CD4-positive, alpha-beta T cell (primary cell): Measurements from ENCODE around the gene LDLRAD2. TPM values are rescaled to one million over a fixed set of nuclear protein-coding genes. Genes with fewer than 3 reads are reported as not detected.

Experiments used
- ATAC-seq: fragments of 200-7000 bp; cut with Tn5 transposase; one replicate; pipeline ENCODE4 v1.10.0; 2022; ENCODE audit warnings: mild to moderate bottlenecking; ENCODE audit not compliant: poor library complexity
- CTCF ChIA-PET: fragments of 350-600 bp; sonication (Branson Sonifier 250); formaldehyde crosslinking; loops from one replicate; lab custom pipeline; 2021; ENCODE audit warnings: antibody characterized with exemption, inconsistent platforms; lab: Charles Lee
- POLR2A ChIA-PET: fragments of 350-600 bp; sonication (Branson Sonifier 250); formaldehyde crosslinking; loops from one replicate; lab custom pipeline; 2021; ENCODE audit warnings: antibody characterized with exemption, inconsistent platforms; lab: Charles Lee
- DNase-seq, 14 experiments: peaks; one replicate each; pipeline ENCODE4 v3.0.0-alpha.2; 2013 to 2020; ENCODE audit warnings: mixed read lengths in 2 of 14
- H3K27ac ChIP-seq, 2 donors: one replicate each; pipeline versions ENCODE4 v1.5.1 to v1.7.0; 2013; ENCODE audit warnings: low read length in 2 of 2, low read depth in 1 of 2, mild to moderate bottlenecking in 1 of 2
- H3K27me3 ChIP-seq, 2 experiments: 1 replicate in 1 of 2; 2 replicates in 1 of 2; pipeline versions ENCODE4 v1.6.1 to v1.7.0; 2013; ENCODE audit warnings: low read length in 2 of 2, control low read depth in 1 of 2, mild to moderate bottlenecking in 1 of 2, moderate library complexity in 1 of 2; ENCODE audit not compliant: insufficient read depth in 2 of 2, control insufficient read depth in 1 of 2
- H3K36me3 ChIP-seq: one replicate; pipeline ENCODE4 v1.6.1; 2013; ENCODE audit warnings: low read length, control low read depth; ENCODE audit not compliant: insufficient read depth
- H3K4me1 ChIP-seq: one replicate; pipeline ENCODE4 v1.6.1; 2013; ENCODE audit warnings: low read length, control low read depth; ENCODE audit not compliant: insufficient read depth
- H3K4me3 ChIP-seq: one replicate; pipeline ENCODE4 v1.5.1; 2013; ENCODE audit warnings: mild to moderate bottlenecking, low read length, moderate library complexity
- H3K9me3 ChIP-seq, 2 experiments: 1 replicate in 1 of 2; 2 replicates in 1 of 2; pipeline versions ENCODE4 v1.6.1 to v1.7.0; 2013; ENCODE audit warnings: low read length in 2 of 2, mild to moderate bottlenecking in 2 of 2, control low read depth in 1 of 2, moderate library complexity in 1 of 2; ENCODE audit not compliant: control insufficient read depth in 1 of 2, insufficient read depth in 1 of 2
- H3K27ac Mint-ChIP-seq: one replicate; pipeline ENCODE4 v1.8.0; 2020; ENCODE audit warnings: mixed read lengths
- H3K27me3 Mint-ChIP-seq: one replicate; pipeline ENCODE4 v1.8.0; 2021; ENCODE audit warnings: mixed read lengths
- H3K36me3 Mint-ChIP-seq: one replicate; pipeline ENCODE4 v1.8.0; 2021; ENCODE audit warnings: low read depth, mixed read lengths
- H3K4me1 Mint-ChIP-seq: one replicate; pipeline ENCODE4 v1.8.0; 2021; ENCODE audit warnings: low read depth, mixed read lengths
- H3K4me3 Mint-ChIP-seq: one replicate; pipeline ENCODE4 v1.8.0; 2020; ENCODE audit warnings: mild to moderate bottlenecking, mixed read lengths
- H3K9me3 Mint-ChIP-seq: one replicate; pipeline ENCODE4 v1.8.0; 2020; ENCODE audit warnings: mixed read lengths
- intact Hi-C, 2 experiments: fragments of 100-400 bp; cut with DNase I in 1 of 2; cut with micrococcal nuclease in 1 of 2; formaldehyde crosslinking; loops; one replicate each; pipeline versions ENCODE4 v1.15.1 to v1.9.0; 2023 to 2025; cut with DNase I, micrococcal nuclease
- total RNA-seq, 174 experiments: library from RNA in 2 of 174; stranded (reverse) in 2 of 174; gene quantifications; one replicate each; pipeline ENCODE4 v1.2.3 and lab custom pipeline; 2021 to 2026
- TF ChIP-seq, protein P1 (sequence below): fragments of 200-600 bp; IDR thresholded peaks from one replicate; pipeline ENCODE4 v1.8.0; 2022; ENCODE audit warnings: antibody characterized with exemption, mild to moderate bottlenecking

LDLRAD2 gene
- total RNA-seq, 2 experiments from 2014 or later = not detected

DNA sequence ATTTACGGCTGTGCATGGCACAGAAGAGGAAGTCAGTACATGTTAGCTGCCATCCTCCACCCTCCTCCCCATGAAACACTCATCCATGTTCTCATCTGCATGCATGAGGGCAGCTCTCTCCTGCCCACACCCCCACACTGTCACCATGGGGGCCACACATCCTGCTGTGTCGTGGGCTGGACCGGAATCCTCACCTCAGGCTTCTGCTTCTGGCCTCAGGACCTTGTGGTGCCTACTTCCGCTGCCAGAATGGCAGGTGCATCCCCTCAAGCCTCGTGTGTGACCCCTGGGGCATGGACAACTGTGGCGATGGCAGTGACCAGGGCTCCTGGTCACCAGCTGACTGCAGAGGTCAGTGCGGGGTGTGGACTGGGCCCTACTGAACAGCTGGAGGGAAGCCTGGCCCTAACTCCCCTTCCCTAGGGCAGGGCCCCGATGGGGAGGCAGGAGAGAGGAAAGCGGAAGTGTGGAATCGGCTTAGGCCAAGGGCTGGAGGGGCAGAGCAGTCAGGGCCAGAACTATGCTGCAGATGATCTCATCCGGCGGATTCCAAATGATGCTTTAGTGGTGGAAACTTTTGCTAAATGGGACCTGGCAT is 3.8 kb downstream of the LDLRAD2 start:
- no peak overlapping the region for H3K27ac ChIP-seq
- no peak overlapping the region for H3K27ac Mint-ChIP-seq
- ATAC-seq = no peak

DNA sequence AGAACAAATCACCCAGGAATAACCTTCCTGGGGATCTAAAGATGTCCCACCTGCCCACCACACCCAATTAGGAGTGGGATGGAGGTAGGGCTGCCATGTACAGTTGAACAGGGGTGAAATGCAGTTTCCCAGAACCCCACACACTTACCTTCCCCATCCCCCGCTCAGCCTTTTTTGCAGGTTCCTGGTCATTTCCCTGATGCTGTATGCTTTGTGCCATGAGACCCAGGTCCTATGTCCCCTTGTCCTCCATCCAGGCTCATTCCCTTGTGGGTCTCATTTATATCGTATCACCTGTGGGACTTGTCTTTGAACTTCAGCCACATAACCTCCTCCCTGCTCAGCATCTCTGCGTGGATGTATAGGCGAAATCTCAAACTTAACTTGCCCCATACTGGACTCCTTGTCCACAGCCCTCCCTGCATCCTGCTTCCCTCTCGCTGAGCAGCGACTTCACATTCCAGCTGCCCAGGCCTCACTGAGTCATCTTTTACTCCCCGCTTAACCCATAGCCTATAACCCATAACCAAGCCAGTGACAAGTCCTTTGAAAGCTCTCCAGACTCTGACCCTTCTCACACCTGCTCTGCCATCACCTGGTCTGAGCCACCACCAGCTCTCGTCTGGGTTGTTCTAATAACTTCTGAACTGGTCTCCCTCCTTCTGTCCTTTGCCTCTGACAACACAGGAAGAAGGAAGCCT is 4.7 kb downstream of the LDLRAD2 start:
- H3K27ac ChIP-seq = no peak overlapping the region
- no peak overlapping the region for H3K4me3 ChIP-seq
- TF ChIP-seq, protein P1, sequence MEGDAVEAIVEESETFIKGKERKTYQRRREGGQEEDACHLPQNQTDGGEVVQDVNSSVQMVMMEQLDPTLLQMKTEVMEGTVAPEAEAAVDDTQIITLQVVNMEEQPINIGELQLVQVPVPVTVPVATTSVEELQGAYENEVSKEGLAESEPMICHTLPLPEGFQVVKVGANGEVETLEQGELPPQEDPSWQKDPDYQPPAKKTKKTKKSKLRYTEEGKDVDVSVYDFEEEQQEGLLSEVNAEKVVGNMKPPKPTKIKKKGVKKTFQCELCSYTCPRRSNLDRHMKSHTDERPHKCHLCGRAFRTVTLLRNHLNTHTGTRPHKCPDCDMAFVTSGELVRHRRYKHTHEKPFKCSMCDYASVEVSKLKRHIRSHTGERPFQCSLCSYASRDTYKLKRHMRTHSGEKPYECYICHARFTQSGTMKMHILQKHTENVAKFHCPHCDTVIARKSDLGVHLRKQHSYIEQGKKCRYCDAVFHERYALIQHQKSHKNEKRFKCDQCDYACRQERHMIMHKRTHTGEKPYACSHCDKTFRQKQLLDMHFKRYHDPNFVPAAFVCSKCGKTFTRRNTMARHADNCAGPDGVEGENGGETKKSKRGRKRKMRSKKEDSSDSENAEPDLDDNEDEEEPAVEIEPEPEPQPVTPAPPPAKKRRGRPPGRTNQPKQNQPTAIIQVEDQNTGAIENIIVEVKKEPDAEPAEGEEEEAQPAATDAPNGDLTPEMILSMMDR = no peak
- no peaks in the 10 kb centered on the region for H3K9me3 Mint-ChIP-seq
- ATAC-seq = no peak
- H3K27me3 Mint-ChIP-seq = peaks cover 27% of the 10 kb centered on the region
- no peaks in the 10 kb centered on the region for H3K36me3 Mint-ChIP-seq
- peaks cover 0 to 7% of the 10 kb centered on the region in 2 experiments for H3K9me3 ChIP-seq
- peaks cover 7% of the 10 kb centered on the region for H3K4me1 ChIP-seq
- H3K4me1 Mint-ChIP-seq = peaks cover 11% of the 10 kb centered on the region
- POLR2A ChIA-PET = no interaction called here
- H3K27me3 ChIP-seq = peaks cover 8 to 10% of the 10 kb centered on the region in 2 experiments
- no peak overlapping the region for H3K4me3 Mint-ChIP-seq
- no peaks in the 10 kb centered on the region for H3K36me3 ChIP-seq
- DNase-seq = no peak
- intact Hi-C loops = no loop called here
- H3K27ac Mint-ChIP-seq = no peak overlapping the region
- CTCF ChIA-PET = interaction anchor here (0.6 kb wide), 1 partner anchor 77 kb away, joined by 6 read pairs; no protein-coding TSS in a partner anchor

More for the DNA sequence above, 3.8 kb downstream of the LDLRAD2 start:
- TF ChIP-seq, protein P1 = no peak
- Histone ChIP-seq H3K9me3 (peaks cover 0 to 7% of the 10 kb centered on the region in 2 experiments), H3K4me1 (peaks cover 7% of the 10 kb centered on the region), H3K27me3 (peaks cover 10 to 11% of the 10 kb centered on the region in 2 experiments), H3K4me3 (no peak overlapping the region), H3K36me3 (no peaks in the 10 kb centered on the region)
- peaks cover 32% of the 10 kb centered on the region for H3K27me3 Mint-ChIP-seq
- ChIA-PET POLR2A (no interaction called here), CTCF (no interaction called here)
- H3K4me3 Mint-ChIP-seq = no peak overlapping the region
- no peaks in the 10 kb centered on the region for H3K36me3 Mint-ChIP-seq
- peaks cover 11% of the 10 kb centered on the region for H3K4me1 Mint-ChIP-seq
- peak in 2 of 14 experiments; percentile 14 to 27 for DNase-seq
- intact Hi-C loops = no loop called here
- no peaks in the 10 kb centered on the region for H3K9me3 Mint-ChIP-seq

DNA sequence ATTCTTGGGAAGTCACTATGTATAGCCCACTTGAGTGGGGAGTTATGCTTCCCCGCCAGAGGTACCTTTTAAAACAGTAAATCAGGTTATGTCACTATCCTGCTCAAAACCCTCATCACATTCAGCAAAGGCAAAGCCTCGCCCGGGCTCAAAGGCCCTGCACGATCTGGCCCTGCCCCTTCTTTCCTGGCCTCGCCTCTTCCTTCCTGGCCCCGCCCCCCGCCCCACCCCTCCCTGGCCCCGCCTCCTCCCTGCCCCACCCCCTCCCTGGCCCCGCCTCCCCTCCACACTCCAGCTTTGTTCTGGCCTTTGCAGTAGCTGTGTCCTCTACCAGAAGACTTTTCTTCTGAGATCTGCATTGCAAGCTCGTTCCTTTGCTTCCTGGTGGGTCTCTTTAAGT is 6.6 kb downstream of the LDLRAD2 start:
- Mint-ChIP-seq H3K27ac (no peak overlapping the region), H3K9me3 (no peaks in the 10 kb centered on the region), H3K4me1 (peaks cover 11% of the 10 kb centered on the region), H3K27me3 (peaks cover 12% of the 10 kb centered on the region), H3K4me3 (no peak overlapping the region), H3K36me3 (no peaks in the 10 kb centered on the region)
- CTCF ChIA-PET = no interaction called here
- peaks cover 0 to 7% of the 10 kb centered on the region in 2 experiments for H3K9me3 ChIP-seq
- TF ChIP-seq, protein P1 = no peak
- H3K36me3 ChIP-seq = no peaks in the 10 kb centered on the region
- peaks cover 7% of the 10 kb centered on the region for H3K4me1 ChIP-seq
- intact Hi-C loops = no loop called here
- H3K27ac ChIP-seq = no peak overlapping the region
- ATAC-seq (peak; percentile 80), DNase-seq (peak in 7 of 14 experiments; percentile 10 to 60 (median 25))
- no peak overlapping the region for H3K4me3 ChIP-seq
- POLR2A ChIA-PET = no interaction called here
- H3K27me3 ChIP-seq = peaks cover 1 to 3% of the 10 kb centered on the region in 2 experiments
